Activated T-cell treated with anti-CD3 and anti-CD28 coated beads, Interleukin-2, amount 50 U/mL, for 4 hours (primary cell): Measurements from ENCODE around the gene CBLN4. TPM values are rescaled to one million over a fixed set of nuclear protein-coding genes. Genes with fewer than 3 reads are reported as not detected.

Source experiments
- ATAC-seq, 2 donors: fragments of 200-7000 bp; cut with Tn5 transposase; one replicate each; pipeline ENCODE4 v1.10.0; 2021
- DNase-seq: peaks from one replicate; pipeline ENCODE4 v3.0.0-alpha.2; 2020
- H3K27me3 Mint-ChIP-seq: one replicate; pipeline ENCODE4 v1.8.0; 2021; ENCODE audit warnings: low read depth, mixed read lengths
- H3K36me3 Mint-ChIP-seq: one replicate; pipeline ENCODE4 v1.8.0; 2022; ENCODE audit warnings: mixed read lengths; ENCODE audit not compliant: insufficient read depth
- H3K4me1 Mint-ChIP-seq: one replicate; pipeline ENCODE4 v1.8.0; 2021; ENCODE audit warnings: low read depth, mixed read lengths
- H3K4me3 Mint-ChIP-seq: one replicate; pipeline ENCODE4 v1.8.0; 2021; ENCODE audit warnings: mild to moderate bottlenecking, moderate library complexity, mixed read lengths
- H3K9me3 Mint-ChIP-seq: one replicate; pipeline ENCODE4 v1.8.0; 2021; ENCODE audit warnings: mixed read lengths
- total RNA-seq, 3 donors: library from RNA; stranded (reverse); gene quantifications; one replicate each; pipeline ENCODE4 v1.2.1, GENCODE V29; 2021

CBLN4 gene
- total RNA-seq, 3 donors from 2014 or later, result not detected

GRCh38 chr20:55977690-55978459 is 27.4 kb downstream of the CBLN4 start:
- ATAC-seq (no peak), DNase-seq (no peak)
- Mint-ChIP-seq H3K4me1 (no peaks in the 10 kb centered on the region), H3K36me3 (no peaks in the 10 kb centered on the region), H3K4me3 (no peak overlapping the region), H3K9me3 (no peaks in the 10 kb centered on the region), H3K27me3 (no peaks in the 10 kb centered on the region)

- no peaks in the 10 kb centered on the region for H3K4me1 Mint-ChIP-seq
- H3K4me3 Mint-ChIP-seq, result no peak overlapping the region
- DNase-seq, result no peak
- H3K36me3 Mint-ChIP-seq, result no peaks in the 10 kb centered on the region
- no peak for ATAC-seq
- H3K27me3 Mint-ChIP-seq, result no peaks in the 10 kb centered on the region
- no peaks in the 10 kb centered on the region for H3K9me3 Mint-ChIP-seq
Measured at GRCh38 chr20:55974491-55975202, 30.7 kb downstream of the CBLN4 start.

GRCh38 chr20:55964790-55965189 is 40.5 kb downstream of the CBLN4 start:
- H3K27me3 Mint-ChIP-seq, result no peaks in the 10 kb centered on the region
- no peaks in the 10 kb centered on the region for H3K36me3 Mint-ChIP-seq
- no peak overlapping the region for H3K4me3 Mint-ChIP-seq
- ATAC-seq, result no peak
- H3K9me3 Mint-ChIP-seq, result peaks cover 11% of the 10 kb centered on the region
- no peak for DNase-seq
- no peaks in the 10 kb centered on the region for H3K4me1 Mint-ChIP-seq

- Mint-ChIP-seq H3K27me3 (no peaks in the 10 kb centered on the region), H3K36me3 (no peaks in the 10 kb centered on the region), H3K4me1 (no peaks in the 10 kb centered on the region), H3K4me3 (no peak overlapping the region), H3K9me3 (peaks cover 11% of the 10 kb centered on the region)
- DNase-seq (no peak), ATAC-seq (no peak)
Measured at GRCh38 chr20:55961376-55962330, 43.7 kb downstream of the CBLN4 start.

GRCh38 chr20:55953201-55953600 is 52.1 kb downstream of the CBLN4 start:
- H3K27me3 Mint-ChIP-seq, result no peaks in the 10 kb centered on the region
- DNase-seq, result no peak
- H3K4me3 Mint-ChIP-seq, result no peak overlapping the region
- no peaks in the 10 kb centered on the region for H3K4me1 Mint-ChIP-seq
- no peaks in the 10 kb centered on the region for H3K36me3 Mint-ChIP-seq
- peaks cover 14% of the 10 kb centered on the region for H3K9me3 Mint-ChIP-seq
- no peak for ATAC-seq

GRCh38 chr20:55947701-55948100 is 57.6 kb downstream of the CBLN4 start:
- DNase-seq, result no peak
- Mint-ChIP-seq H3K4me3 (no peak overlapping the region), H3K9me3 (peaks cover 4% of the 10 kb centered on the region), H3K27me3 (no peaks in the 10 kb centered on the region), H3K36me3 (no peaks in the 10 kb centered on the region), H3K4me1 (no peaks in the 10 kb centered on the region)
- ATAC-seq, result no peak

Other genes with a start within 250 kb of the CBLN4 start
- not detected for gene MC3R, start 243.2 kb upstream of the CBLN4 start, total RNA-seq